Upper lobe of left lung (tissue), 4 donors: ENCODE measurements around the gene CORO6.

Experiments
- CTCF ChIP-seq, 6 experiments: fragments of 450-650 bp in 4 of 6; fragments of 200-600 bp in 2 of 6; sonication (generic) in 2 of 6; IDR thresholded peaks; one replicate each; pipeline ENCODE4 v1.5.1; 2016 to 2019; ENCODE audit warnings: antibody characterized with exemption in 6 of 6
- POLR2A ChIP-seq, 4 donors: fragments of 450-650 bp; IDR thresholded peaks; one replicate each; pipeline ENCODE4 v1.5.1; 2016 to 2017; ENCODE audit warnings: antibody characterized with exemption in 4 of 4, mild to moderate bottlenecking in 2 of 4

DNA sequence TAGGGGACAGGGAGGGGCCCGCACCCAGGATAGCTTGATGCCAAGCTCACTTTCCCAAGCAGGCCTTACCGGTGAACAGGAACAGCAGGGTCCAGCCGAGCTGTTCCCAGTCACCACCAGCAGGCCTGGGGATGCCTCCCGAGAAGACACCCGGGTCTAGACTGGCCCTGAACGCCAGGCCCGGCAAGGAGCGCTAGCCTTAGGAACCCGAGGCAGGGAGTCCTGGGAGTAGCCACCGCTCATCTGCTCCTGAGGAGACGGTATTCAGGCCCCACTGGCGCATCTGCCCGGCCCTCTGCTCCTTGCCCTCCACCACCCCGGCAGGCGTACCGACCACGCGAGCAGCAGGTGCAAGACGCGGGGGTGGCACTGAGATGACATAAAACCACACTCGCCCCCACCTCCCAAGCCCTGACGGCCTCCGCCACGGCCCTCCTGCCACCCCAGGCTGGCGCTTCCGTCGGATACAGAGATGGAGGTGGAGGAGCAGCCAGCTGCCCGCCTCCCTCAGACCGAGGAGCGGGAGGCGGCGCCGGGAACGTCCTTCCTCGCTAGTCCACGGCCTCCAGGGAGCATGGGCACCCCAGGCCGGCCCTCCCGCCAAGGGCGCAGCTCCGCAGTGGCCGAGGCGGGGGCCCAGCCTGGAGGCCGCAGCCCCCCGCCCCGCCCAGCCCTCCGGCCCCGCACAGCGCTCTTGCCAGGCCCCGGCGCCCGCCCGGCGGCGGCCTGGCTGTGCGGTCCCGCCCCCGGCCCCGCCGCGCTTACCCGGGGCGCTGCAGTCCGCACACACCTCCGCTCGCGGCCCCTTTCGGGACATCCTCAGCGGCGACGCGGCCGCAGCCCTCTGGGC lies 33.9 kb downstream of the CORO6 start:
- TF ChIP-seq CTCF (IDR thresholded peaks at IDR 0.05) (peak in 2 of 6 experiments; percentile 6 to 7), POLR2A (IDR thresholded peaks at IDR 0.05) (no peak)
